Amygdala (tissue), 56 donors: ENCODE measurements around the gene MBP.
A peak's percentile ranks its signal among the peaks of the same experiment; 100 is the strongest.

Experiments
- DNase-seq, 56 donors: peaks; one replicate each; lab custom pipeline; 2025; lab: John Stamatoyannopoulos, UW

Gene MBP

DNA sequence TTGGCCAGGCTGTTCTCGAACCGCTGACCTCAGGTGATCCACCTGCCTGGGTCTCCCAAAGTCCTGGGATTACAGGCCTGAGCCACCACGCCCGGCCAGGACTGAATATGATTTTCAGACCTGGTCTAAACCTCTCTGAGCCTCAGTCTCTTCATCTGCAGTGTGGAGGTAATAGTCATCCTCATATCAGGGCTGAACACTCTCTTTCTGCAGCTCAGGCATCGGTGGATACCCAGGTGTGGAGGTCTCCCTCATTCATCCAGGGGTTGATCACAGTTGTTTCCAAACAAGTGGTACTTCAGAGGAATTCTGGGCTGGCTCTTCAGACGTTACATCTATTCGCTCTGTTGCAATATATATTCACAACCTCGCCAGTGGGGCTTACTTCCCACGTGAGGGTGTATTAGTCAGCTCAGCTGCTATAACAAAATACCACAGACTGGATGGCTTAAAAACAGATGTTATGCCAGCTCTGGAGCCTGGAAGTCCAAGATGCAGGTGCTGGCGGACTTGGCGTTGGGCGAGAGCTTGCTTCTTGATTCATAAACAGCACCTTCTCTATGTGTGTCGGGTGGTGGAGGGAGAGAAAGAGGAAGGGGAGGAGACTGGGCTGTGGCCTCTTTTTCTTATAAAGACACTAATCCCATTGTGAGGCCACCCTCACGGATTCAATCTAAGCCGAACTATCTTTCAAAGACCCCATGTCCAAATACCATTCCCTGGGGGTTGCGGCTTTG is 2.9 kb upstream of the MBP start:
- DNase-seq, result no peak

DNA sequence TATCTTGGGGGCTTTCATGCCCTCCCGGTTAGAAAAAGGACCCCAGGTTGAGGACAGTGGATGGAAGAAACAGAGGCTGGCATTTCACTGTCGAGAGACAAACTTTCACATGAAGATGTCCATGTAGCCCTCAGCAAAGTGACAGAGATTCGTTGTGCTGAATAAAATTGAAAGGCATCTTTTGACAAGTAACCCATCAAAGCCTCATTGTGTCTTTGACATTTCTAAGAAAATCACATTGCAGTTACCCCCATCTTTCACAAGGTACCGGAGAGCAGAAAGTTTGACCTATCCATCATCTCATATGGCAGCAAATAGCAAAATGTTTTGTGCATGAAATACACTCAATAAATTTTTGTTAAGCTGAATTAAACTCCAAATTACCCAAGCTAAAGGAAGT is 2.0 kb upstream of the MBP start:
- DNase-seq, result no peak

DNA sequence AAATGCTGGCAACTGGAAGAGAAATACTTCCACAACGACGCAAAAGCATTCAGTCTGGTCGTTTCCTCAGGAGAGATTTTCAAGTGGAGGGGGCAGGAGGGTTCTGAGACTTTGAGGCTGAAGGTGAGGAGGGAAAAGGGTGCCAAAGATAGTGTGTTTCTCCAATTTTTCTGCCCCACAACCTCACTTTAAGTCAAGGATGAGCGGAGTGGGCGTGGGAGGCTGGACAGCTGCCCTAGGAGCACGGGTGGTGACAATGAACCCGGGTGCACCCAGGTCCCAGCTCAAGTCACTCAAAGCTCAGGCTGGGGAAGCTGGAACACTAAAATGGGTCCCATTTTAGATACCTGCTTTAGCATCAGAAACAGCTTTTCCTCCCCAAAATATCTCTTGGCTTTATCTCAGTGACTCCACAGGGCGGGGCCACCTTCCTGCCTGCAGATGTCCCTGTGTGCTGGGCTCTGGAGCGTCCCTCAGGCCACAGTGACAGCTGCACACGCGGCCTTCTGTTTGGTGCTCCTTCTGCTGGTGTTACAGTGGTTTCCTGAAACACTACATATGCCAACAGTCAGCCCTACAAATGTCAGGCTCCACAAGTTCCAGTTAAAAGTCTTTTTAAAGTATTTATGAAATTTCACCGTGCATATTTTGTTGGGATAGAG is 1.4 kb upstream of the MBP start:
- DNase-seq, result peak in 3 of 56 donors; percentile 23 to 27 (median 26)

DNA sequence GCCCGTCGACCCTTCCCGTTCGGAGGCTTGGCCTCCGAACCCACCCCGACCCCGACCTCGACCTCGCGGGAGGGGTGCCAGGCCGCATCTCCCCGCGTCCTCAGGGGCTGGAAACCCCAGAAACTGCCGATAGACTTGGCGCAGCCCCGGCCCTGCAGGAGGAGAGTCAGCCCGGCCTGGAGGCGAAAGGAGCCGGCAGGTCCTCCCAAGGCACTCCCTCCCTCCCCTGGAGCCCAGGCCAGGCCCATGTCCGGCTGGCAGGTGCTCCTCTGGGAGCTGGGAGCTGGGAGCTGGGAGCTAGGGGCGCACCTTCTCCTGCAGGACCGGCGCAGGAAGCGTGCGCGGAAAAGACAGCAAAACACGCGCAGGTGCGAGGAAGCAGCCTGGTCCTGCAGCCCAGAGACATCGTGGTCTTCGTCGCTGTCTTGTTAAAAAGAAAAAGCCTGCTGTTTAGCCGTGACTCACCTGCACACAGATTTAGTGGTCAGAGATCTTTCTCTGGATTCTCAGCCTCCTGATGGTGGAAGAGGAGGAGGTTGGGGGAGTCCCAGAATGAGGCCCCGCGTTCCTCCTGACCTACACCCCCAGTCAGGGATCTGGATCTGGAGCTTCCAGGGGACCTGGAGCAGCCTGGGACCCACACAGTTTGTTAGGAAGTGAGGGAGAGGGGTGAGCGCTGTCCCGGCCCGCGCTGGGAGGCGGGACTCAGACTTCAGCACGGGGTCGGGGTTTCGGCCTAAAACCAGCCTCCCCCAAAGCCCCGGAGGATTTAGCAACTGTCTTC is 660 bp upstream of the MBP start:
- no peak for DNase-seq

DNA sequence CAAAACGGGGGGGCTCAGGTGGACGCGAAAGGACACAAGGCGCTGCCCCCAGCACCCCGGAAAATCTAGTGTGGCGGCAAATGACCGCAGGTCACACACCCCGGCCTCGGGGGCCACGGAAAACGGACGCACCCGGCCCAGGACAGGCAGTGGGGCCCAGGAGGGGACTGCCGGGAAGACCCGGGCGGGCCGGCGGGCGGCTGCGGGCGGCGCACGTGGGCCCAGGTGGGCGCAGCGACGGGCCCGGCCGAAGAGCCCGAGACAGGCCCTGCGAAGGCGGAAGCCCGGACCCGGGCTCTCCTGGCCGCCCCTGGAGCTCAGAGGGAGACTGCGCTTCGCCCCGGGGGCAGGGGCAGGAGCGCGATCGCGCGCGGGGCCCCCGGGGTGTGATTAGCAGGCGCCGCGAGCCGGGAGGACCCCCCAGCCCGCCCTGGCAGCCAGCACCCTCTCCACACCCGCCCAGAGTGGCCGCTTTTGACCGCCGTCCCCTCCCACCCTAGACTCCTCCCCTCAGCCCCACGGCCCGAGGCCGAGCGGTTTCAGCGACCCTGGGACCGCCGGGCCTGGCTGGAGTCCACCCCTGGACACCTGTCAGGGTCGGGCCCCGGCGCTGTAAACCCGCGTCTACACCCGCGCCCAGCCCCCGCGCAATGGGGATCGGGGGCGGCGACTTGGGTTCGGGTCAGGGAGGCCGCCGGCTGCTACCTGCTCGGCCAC is 773 bp downstream of the MBP start:
- peak in 4 of 56 donors; percentile 30 to 46 (median 38) for DNase-seq

DNA sequence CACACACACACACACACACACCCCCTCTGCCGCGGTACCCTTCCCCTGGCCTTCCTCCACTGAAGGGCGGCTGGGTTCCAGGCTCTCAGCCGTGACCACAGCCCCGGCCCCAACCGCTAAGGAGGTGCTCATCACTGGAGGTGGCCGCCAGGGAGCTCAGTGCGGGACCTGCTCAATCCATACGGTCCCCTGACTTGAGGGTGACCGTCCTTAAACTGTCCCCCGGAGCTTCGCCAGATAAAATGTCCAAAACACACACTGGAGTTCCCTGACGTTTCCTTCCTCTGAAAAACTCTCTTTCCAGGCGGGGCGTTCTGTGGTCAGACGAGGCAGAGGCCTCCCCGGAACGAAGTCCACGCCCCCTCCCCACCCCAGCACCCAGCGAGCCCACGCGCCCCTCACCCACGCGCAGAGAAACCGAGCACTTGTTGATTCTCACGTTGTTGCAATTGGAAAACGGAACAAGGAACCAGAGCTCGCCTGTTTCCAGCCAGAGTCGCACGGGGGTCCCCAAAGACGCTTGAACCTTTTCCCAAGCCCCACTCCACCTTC is 1.4 kb downstream of the MBP start:
- DNase-seq, result peak in 3 of 56 donors; percentile 29 to 33 (median 31)

DNA sequence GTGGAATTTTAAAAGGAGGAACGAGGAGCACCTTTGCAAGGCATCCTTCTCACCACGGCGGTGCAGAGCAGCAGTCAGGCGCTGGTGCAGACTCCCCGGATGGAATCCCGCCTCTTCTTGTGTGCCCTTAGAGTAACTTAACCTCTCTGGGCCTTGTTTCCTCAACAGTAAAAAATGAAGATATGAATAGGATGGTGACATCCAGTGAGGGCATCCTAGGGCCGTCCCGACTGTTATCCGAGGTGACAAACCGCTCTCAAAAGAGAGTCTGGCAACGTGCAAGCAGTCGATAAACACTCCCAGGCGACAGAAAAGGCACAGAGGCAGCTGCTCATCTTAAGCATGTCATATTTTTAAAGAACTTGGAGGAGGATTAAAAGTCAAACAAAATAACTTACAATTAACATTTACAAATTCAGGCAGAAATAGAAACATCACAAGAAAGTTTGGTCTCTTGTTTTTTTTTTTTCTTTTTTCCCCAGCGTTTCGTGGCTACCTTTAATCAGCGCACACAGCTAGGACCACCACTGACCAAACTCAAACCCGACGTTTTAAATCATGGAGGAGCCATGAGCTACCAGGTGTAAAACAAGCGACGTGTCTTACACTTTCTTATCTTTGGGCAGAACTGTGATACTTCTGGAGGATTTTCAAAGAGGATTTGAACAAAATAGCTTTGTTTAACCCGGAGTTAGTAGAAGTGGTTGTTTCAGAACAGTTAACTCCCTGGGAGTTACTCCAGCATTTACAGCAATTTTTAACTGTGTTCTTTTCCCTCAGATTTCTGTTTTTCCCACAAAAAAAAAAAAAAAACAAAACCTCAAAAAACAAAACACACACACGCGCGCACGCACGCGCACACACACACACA is 2.1 kb downstream of the MBP start:
- DNase-seq, result no peak

DNA sequence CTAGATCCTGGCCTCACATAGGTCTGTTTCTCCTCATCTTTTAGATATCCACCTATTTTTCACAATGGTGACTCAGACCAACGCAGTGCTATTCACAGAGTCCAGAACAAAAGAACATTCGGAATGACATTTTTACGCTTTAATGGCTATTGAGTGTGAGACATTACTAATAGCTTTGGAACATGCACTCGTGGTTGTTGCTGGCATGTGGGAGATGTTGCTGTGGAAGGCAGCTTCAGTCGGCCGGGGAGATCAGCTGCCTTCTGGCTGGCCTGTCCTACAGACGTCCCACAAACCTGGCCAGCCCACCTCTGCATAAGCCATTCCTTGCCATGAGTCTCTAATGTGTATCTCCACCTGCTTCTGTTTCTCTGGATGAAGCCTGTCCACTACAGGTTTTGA is 3.4 kb downstream of the MBP start:
- no peak for DNase-seq

DNA sequence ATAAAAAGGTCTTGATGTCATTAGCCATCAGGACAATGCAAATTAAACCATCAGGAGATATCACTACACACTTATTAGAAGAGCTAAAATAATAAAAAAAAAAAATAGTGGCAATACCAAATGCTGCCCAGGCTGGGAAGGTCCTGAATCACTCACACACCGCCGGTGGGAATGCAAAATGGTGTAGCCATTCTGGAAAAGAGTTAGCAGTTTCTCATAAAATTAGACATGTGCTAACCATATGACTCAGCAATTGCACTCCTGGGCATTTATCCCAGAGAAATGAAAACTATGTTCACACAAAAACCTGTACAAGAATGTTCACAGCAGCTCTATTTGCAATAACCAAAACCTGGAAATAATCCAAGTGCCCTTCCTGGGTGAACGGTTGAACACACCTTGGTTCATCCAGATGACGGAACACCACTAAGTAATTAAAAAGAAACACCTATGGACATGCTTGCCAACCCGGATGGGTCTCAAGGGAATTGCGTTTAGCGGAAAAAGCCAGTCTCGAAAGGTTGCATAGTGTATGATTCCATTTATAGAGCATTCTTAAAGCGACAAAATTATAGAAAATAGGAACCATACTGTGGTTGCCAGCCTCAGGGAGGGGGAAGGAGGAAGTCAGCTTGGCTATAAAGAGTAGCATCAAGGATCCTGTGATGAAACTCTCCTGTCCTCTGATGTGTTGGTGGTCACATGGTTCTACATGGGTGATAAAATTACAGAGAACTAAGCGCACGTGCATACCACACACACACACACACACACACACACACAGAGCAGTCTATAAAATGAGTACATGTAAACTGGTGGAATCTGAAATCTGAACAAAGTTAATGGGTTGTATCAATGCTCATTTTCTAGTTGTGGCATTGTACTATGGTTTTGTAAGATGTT is 4.6 kb downstream of the MBP start:
- peak in 2 of 56 donors; percentile 31 to 38 for DNase-seq

DNA sequence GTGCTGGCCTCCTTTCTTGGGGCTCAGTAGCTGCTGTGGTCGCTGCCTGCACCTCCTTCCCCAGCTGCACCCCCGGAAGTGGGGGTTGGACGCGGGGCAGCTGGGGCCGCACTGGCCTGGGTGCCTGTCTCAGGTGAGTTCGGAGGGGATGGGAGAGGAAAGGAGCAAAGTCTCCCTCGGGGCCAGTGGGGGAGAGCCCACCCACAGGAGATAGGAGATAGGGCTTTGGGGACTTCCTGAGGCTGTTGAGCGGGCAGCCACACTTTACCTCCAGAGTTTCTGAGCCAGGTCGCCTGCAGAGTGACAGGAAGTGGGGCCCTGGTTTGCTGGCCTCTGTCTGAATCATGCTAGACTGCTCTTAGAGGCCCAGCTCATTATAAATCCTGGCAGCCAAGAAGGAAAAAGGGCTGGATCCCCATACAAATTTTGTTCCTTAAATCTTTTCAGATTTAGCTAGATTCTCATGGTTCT is 8.1 kb downstream of the MBP start:
- no peak for DNase-seq

DNA sequence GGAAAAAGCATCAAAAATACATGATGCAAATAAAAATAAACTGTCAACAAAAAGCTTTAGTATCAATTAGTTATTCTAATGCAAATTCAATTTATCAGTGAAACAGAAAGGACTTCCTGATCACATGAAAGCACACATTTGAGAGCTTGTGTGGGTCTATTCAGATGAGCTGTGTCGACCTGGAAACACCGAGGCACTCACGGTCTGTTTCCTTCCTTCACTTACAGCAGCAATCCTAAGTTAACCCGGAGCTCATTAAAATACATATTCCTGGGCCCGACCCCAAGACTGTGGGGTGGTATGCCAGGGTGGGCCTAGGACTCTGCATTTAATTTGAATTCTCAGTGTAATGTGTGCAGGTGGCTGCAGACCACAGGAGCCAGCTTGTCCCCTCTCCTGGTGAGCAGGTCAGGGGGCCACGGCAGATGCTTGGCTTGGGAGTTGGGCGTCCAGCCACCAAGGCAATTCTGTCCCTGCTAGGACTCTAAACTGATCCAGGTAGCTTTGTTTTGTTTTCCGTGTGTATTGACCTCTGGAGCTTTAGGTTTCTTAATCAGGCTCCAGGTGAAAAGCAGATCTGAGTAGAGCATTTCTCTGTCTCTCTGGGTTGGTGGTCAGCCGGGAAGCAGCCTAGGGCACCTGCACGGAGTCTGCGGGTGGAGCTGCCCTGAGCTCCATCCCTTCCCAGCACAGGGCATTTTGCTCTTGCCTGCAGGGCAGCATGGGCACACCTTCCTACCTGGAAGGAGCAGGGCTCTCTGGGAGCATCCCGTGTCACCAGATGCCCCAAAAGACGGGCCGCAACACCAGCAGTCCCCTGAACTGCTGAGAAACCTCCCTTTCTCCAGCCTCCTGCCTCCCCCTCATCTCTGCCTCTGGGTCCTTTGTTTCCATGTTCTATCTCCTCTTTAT is 9.0 kb downstream of the MBP start:
- DNase-seq, result no peak

DNA sequence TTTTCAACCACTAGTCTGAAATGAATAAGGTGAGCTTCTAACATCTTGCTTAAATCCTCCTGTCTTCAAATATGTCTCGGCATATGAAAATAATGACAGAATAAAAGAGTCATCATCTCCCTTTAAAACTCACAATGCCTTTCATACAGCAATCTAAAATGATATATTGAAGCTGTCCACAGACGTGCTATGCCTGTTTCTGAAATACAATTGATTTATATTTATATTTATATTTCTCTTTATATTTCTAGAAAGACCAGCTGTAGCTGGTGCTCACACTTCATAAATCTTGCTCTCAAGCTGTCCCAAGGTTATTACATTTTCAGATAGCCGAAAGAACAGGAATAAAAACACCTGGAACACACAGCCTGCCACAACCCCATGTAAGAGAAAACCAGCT is 11.1 kb downstream of the MBP start:
- DNase-seq, result no peak

DNA sequence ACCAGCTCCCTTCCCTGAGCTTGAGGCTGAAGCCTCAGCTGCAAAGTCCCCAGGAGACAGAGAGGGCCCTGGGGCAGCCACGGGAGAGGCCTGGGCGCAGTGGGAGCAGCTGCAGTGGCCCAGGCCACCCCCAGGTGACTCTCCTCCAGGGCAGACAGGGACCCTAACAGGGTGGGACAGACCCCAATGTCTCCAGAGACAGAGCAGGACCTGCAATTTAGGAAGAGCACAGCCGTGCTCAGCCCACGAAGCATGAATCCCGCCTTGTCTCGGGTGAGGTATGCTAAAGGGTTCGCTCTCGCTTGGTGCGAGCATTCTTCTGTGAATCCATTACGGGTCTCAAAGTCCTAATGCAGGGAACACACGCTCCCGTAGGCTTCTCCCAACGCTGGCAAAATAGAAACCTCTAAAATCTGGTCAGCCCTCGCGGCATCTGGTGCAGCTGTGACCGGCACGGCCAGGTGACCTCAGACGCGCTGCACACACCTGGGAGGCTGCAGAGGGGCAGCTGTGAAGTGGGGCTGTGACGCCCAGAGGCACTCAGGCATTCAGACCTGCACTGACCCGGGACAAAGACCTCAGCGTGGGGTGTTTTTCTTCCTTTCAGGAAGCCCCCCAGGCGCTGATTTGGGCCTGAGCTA is 12.6 kb downstream of the MBP start:
- DNase-seq, result no peak

DNA sequence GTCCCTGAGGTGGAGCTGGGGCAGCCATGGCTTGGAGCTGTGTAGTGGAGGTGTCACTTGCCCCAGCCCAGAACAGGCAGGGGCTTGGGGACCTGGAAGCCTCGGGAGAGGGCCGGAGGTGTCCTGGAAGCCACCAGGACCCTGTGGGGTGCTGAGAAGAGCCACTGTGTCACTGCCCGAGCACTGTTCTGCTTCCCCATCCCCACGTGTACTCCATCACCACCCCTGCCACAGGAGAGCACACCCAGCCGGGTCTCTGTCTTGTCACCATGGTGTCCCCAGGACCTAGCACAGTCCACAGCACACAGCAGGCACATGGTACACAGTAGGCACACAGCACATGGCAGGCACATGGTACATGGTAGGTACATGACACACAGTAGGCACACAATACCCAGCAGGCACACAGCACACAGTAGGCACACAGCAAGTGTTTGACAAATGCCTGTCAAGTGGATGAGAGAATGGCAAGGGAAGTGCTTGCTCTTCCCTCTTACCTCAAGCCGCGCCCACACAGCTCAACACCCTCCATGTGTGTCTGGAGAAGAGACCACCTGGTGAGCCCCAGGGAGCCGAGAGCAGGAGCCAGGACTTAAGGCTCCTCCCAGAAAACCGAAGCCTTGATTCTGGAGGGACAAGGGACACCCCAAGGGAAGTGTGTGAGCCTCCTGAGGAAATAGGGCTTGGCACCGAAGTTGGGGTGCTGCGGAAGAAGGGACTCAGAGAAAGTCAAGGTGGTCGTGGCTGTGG is 13.3 kb downstream of the MBP start:
- no peak for DNase-seq

DNA sequence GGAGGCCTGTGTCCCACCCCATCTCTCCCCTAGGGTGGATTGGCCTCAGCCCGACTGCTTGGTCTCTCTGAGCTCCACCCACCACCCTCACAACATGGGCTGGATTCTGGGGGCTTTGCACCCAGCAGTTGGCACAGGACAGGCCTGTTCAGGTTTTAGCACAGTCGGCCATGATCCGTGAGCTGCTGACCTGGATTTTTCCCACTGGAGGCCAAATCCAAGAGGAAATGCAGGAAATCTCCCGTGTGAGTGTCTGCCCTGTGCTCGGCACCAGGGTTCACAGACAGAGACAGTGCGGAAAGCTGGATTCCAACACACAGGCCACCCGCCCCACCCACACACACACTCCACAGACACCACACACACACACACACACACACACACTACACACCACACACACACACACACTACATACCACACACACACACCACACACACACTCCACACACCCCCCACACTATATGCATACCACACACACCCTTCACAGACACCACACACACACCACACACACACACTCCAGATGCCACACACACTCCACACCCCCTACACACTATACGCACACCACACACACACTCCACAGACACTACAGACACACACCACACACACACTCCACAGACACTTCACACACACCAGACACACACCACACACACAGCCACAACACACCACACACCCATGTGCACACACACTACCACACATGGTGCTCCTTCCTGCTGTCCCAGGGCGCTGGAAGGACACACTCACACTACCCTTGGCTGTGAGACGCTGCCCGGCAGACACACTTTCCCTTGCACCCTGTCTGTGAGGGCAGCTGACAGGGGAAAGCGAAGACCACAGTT is 14.1 kb downstream of the MBP start:
- DNase-seq, result no peak
